ENCODE measurements around the gene KRTAP4-11. TPM values are rescaled to one million over a fixed set of nuclear protein-coding genes. Genes with fewer than 3 reads are reported as not detected.
A peak's percentile ranks its signal among the peaks of the same experiment; 100 is the strongest.
"Not testable (repeated sequence)": the region's sequence is repeated elsewhere in the genome, so short reads cannot be mapped to it uniquely, and the experiment has no call there.

Gene KRTAP4-11
- total RNA-seq, 2 experiments from 2014 or later: not detected

DNA sequence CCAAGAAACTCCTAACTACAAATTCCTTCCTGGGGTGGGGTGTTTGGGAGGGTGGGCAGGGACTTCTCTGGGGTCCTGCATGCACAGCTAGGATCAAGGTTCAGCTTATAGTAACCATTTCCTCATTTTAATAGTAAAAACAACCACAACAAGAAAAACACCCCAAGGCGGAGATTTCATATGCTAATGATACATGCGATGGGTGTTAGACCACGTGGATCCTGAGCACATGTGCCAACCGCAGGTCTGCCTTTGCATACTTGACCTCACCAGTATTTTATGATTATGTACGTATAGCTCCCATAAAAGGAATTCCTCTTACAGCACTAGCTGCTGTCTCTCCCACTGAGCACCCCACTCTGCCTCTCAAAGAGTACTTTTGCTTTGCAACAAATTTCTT is 1.9 kb downstream of the KRTAP4-11 start:
- intact Hi-C loops (cut with micrococcal nuclease; ENCODE audit: unreplicated experiment): no loop called here
- no peak overlapping the region for H3K27ac ChIP-seq (ENCODE audit: low read depth, low read length, poor library complexity, severe bottlenecking)
- H3K9me3 ChIP-seq (ENCODE audit: low read length): peaks cover 25% of the 10 kb centered on the region; the same call in 1 of the 2 replicates
- H2AFZ ChIP-seq (ENCODE audit: low read length): no peak overlapping the region
- no peaks in the 10 kb centered on the region for H3K79me2 ChIP-seq (ENCODE audit: insufficient read depth, low read depth, low read length)
- H3K4me2 ChIP-seq (ENCODE audit: low read length): no peak overlapping the region
- H3K9me2 ChIP-seq (ENCODE audit: insufficient read depth, low read length): no peaks in the 10 kb centered on the region
- BruUV-seq (replicated peaks): no TSS peak
- H3K4me3 ChIP-seq (ENCODE audit: low read depth, low read length, poor library complexity, severe bottlenecking): no peak overlapping the region
- ChIA-PET POLR2A (no interaction called here), CTCF (ENCODE audit: unreplicated experiment) (no interaction called here)
- H4K20me1 ChIP-seq (ENCODE audit: insufficient read depth, low read length): no peaks in the 10 kb centered on the region
- H3K36me3 ChIP-seq (ENCODE audit: insufficient read depth, low read length): no peaks in the 10 kb centered on the region; the same call in 1 of the 2 replicates
- peak; percentile 11 for DNase-seq (ENCODE audit: low spot score)
- H3K4me1 ChIP-seq (ENCODE audit: insufficient read depth, low read length, poor library complexity, severe bottlenecking): peaks cover 20% of the 10 kb centered on the region
- TF ChIP-seq CTCF (conservative IDR thresholded peaks at IDR 0.05; ENCODE audit: low read length) (no peak), EZH2phosphoT487 (IDR thresholded peaks at IDR 0.05; ENCODE audit: borderline replicate concordance, low read depth, low read length) (no peak)

DNA sequence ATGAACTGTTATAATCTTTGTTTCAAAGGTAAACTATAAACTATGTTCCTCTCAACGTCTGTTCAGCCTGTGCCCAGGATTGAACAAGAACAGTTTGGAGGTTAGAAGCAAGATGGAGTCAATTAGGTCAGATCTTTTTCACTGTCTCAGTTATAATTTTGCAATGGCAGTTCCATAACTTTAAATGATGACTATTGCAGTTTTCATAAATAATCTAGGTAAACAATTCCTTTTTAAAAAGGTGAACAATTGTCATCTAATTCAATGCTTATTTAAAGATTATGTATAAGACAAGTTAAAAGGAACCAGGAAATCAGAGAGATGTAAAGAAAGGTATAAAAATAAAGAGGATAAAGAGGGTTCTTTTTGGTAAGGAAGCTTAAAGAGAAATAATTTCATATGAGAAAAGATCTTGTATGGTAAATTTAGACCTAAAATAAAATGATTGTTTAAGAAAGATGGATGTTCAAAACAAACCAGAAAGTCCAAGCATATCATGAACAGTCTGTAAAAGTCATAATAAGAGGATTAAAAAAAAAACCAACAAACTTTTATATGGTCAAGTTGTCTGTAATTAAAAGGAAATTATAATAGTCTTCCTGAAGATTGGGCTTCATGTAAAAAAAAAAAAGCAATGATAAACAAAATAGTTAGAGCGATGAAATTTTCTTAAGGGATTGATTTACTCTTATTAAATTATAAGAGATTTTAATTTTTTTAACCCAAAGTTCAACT is 6.9 kb downstream of the KRTAP4-11 start:
- H3K4me3 ChIP-seq (ENCODE audit: low read depth, low read length, poor library complexity, severe bottlenecking): no peak overlapping the region
- H4K20me1 ChIP-seq (ENCODE audit: insufficient read depth, low read length): no peaks in the 10 kb centered on the region
- no peaks in the 10 kb centered on the region for H3K9me2 ChIP-seq (ENCODE audit: insufficient read depth, low read length)
- 0 out of 2 replicates have a peak, but pooled peaks cover 23% of the 10 kb centered on the region for H3K9me3 ChIP-seq (ENCODE audit: low read length)
- intact Hi-C loops (cut with micrococcal nuclease; ENCODE audit: unreplicated experiment): no loop called here
- BruUV-seq (replicated peaks): no TSS peak
- H2AFZ ChIP-seq (ENCODE audit: low read length): no peak overlapping the region
- H3K79me2 ChIP-seq (ENCODE audit: insufficient read depth, low read depth, low read length): no peaks in the 10 kb centered on the region
- peaks cover 1% of the 10 kb centered on the region for H3K4me1 ChIP-seq (ENCODE audit: insufficient read depth, low read length, poor library complexity, severe bottlenecking)
- DNase-seq (ENCODE audit: low spot score): no peak
- no peak overlapping the region for H3K4me2 ChIP-seq (ENCODE audit: low read length)
- no peak overlapping the region for H3K27ac ChIP-seq (ENCODE audit: low read depth, low read length, poor library complexity, severe bottlenecking)
- TF ChIP-seq CTCF (conservative IDR thresholded peaks at IDR 0.05; ENCODE audit: low read length) (no peak), EZH2phosphoT487 (IDR thresholded peaks at IDR 0.05; ENCODE audit: borderline replicate concordance, low read depth, low read length) (no peak)
- CTCF ChIA-PET (ENCODE audit: unreplicated experiment): no interaction called here
- no peaks in the 10 kb centered on the region for H3K36me3 ChIP-seq (ENCODE audit: insufficient read depth, low read length)
- POLR2A ChIA-PET: no interaction called here

DNA sequence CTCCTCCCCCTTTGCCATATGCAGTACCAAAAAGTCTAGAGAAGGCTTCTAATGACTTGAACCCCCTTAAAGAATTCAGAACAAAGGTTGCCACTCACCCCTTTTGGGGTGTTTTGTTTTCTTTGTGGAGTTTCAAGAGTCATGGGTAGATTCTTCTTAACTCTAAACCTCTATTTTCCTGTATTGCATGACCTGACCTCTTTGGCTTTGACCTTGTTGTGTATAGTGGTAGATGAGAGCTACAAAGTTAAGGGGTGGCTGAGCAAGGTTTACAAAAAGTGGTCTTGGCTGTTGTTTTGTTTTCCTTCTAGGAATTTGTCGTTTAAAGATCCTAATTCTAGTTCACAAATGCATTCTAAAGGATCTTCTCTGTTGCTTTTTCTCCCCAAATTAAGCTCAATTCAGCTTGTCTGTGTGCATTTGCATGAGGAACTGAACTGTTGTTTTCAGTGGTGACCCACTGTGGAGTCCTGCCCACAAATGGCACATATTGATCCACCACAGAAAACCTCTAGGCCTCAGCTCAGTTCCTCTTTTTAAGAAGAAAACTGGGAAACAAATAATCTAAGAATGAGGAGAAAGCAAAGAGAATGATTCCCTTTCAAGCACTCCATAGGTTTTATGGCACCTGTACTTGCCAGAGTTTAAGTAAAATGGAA is 9.3 kb downstream of the KRTAP4-11 start:
- H4K20me1 ChIP-seq (ENCODE audit: insufficient read depth, low read length); H3K4me1 ChIP-seq (ENCODE audit: insufficient read depth, low read length, poor library complexity, severe bottlenecking); H2AFZ ChIP-seq (ENCODE audit: low read length); H3K4me3 ChIP-seq (ENCODE audit: low read depth, low read length, poor library complexity, severe bottlenecking); H3K27ac ChIP-seq (ENCODE audit: low read depth, low read length, poor library complexity, severe bottlenecking); H3K4me2 ChIP-seq (ENCODE audit: low read length); H3K36me3 ChIP-seq (ENCODE audit: insufficient read depth, low read length); H3K9me2 ChIP-seq (ENCODE audit: insufficient read depth, low read length); BruUV-seq (replicated peaks); CTCF ChIA-PET (ENCODE audit: unreplicated experiment); DNase-seq (ENCODE audit: low spot score); intact Hi-C loops (cut with micrococcal nuclease; ENCODE audit: unreplicated experiment); H3K79me2 ChIP-seq (ENCODE audit: insufficient read depth, low read depth, low read length); POLR2A ChIA-PET: not testable (repeated sequence)
- H3K9me3 ChIP-seq (ENCODE audit: low read length): 0 out of 2 replicates have a peak, but pooled peaks cover 23% of the 10 kb centered on the region
